COLO829 (cell line): ENCODE results near the gene GPX3.

Experiments used
- DNase-seq: peaks from one replicate; pipeline ENCODE4 v3.0.0; 2012; ENCODE audit warnings: low spot score

Gene GPX3

GRCh38 chr5:151034422-151035379, 14.3 kb downstream of the GPX3 start:
- DNase-seq, result no peak

- no peak for DNase-seq
Measured at GRCh38 chr5:151036556-151036955, 16.2 kb downstream of the GPX3 start.

GRCh38 chr5:151037561-151038411, 17.4 kb downstream of the GPX3 start:
- no peak for DNase-seq

GRCh38 chr5:151038412-151038745, 18.0 kb downstream of the GPX3 start:
- no peak for DNase-seq

GRCh38 chr5:151038801-151039238, 18.4 kb downstream of the GPX3 start:
- DNase-seq, result no peak

- DNase-seq, result no peak
Measured at GRCh38 chr5:151039665-151040064, 19.3 kb downstream of the GPX3 start.

- DNase-seq, result no peak
Measured at GRCh38 chr5:151040211-151040747, 19.9 kb downstream of the GPX3 start.

- no peak for DNase-seq
Measured at GRCh38 chr5:151041577-151042268, 21.3 kb downstream of the GPX3 start.

- DNase-seq, result no peak
Measured at GRCh38 chr5:151042453-151043093, 22.2 kb downstream of the GPX3 start.

- no peak for DNase-seq
Measured at GRCh38 chr5:151047814-151048425, 27.5 kb downstream of the GPX3 start.

- no peak for DNase-seq
Measured at GRCh38 chr5:151048526-151048925, 28.1 kb downstream of the GPX3 start.

GRCh38 chr5:151051066-151051930, 30.9 kb downstream of the GPX3 start:
- DNase-seq, result peak; percentile 35

- DNase-seq, result no peak
Measured at GRCh38 chr5:151051931-151052608, 31.7 kb downstream of the GPX3 start.

- DNase-seq, result no peak
Measured at GRCh38 chr5:151052836-151053235, 32.4 kb downstream of the GPX3 start.

- DNase-seq, result no peak
Measured at GRCh38 chr5:151053796-151054462, 33.5 kb downstream of the GPX3 start.

- DNase-seq, result no peak
Measured at GRCh38 chr5:151054709-151055108, 34.3 kb downstream of the GPX3 start.

- no peak for DNase-seq
Measured at GRCh38 chr5:151055336-151055735, 34.9 kb downstream of the GPX3 start.

- DNase-seq, result no peak
Measured at GRCh38 chr5:151056379-151057325, 36.3 kb downstream of the GPX3 start.
